ENCODE data around the gene FAM222A. TPM values are rescaled to one million over a fixed set of nuclear protein-coding genes. Genes with fewer than 3 reads are reported as not detected.

The FAM222A gene
- total RNA-seq, 2 donors from 2014 or later = 0.68 to 2.9 TPM

GRCh38 chr12:109720152-109720856 is 6.7 kb downstream of the FAM222A start:
- Histone ChIP-seq H3K4me1 (ENCODE audit: control insufficient read depth in 1 of 2, low read depth in 2 of 2) (peaks cover 10 to 26% of the 10 kb centered on the region in 2 donors), H3K4me3 (no peak overlapping the region), H3K27ac (no peak overlapping the region), H3K36me3 (no peaks in the 10 kb centered on the region), H3K27me3 (replicated peaks; ENCODE audit: insufficient read depth) (no peaks in the 10 kb centered on the region), H3K9me3 (no peaks in the 10 kb centered on the region)
- DNase-seq (ENCODE audit: low spot score) (no peak), ATAC-seq (ENCODE audit: insufficient number of reproducible peaks, low FRiP score, low read depth) (no peak)
- TF ChIP-seq, protein P1, sequence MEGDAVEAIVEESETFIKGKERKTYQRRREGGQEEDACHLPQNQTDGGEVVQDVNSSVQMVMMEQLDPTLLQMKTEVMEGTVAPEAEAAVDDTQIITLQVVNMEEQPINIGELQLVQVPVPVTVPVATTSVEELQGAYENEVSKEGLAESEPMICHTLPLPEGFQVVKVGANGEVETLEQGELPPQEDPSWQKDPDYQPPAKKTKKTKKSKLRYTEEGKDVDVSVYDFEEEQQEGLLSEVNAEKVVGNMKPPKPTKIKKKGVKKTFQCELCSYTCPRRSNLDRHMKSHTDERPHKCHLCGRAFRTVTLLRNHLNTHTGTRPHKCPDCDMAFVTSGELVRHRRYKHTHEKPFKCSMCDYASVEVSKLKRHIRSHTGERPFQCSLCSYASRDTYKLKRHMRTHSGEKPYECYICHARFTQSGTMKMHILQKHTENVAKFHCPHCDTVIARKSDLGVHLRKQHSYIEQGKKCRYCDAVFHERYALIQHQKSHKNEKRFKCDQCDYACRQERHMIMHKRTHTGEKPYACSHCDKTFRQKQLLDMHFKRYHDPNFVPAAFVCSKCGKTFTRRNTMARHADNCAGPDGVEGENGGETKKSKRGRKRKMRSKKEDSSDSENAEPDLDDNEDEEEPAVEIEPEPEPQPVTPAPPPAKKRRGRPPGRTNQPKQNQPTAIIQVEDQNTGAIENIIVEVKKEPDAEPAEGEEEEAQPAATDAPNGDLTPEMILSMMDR (IDR thresholded peaks at IDR 0.05) = no peak

DNA sequence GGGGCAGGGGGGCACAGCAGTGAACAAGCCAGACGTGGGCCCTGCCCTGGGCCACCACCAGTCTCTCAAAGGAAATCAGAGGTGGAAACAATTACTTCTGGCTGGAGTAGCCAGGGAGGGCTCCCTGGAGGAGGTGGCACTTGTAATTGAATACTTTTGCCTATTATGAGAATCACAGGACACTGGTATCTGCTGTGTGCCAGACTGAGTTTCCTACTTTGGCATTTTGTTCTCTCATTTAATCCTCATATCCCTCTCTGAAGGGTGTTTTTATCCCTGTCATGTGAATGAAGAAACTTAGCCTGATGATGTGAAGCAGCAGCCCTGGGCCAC is 7.2 kb downstream of the FAM222A start:
- Histone ChIP-seq H3K9me3 (no peaks in the 10 kb centered on the region), H3K27me3 (replicated peaks; ENCODE audit: insufficient read depth) (no peaks in the 10 kb centered on the region), H3K27ac (no peak overlapping the region), H3K36me3 (no peaks in the 10 kb centered on the region), H3K4me1 (ENCODE audit: control insufficient read depth in 1 of 2, low read depth in 2 of 2) (peaks cover 10 to 26% of the 10 kb centered on the region in 2 donors), H3K4me3 (no peak overlapping the region)
- no peak for DNase-seq (ENCODE audit: low spot score)
- no peak for ATAC-seq (ENCODE audit: insufficient number of reproducible peaks, low FRiP score, low read depth)
- TF ChIP-seq, protein P1 (IDR thresholded peaks at IDR 0.05) = no peak

- DNase-seq (ENCODE audit: low spot score) = no peak
- no peaks in the 10 kb centered on the region for H3K36me3 ChIP-seq
- peaks cover 10 to 26% of the 10 kb centered on the region in 2 donors for H3K4me1 ChIP-seq (ENCODE audit: control insufficient read depth in 1 of 2, low read depth in 2 of 2)
- TF ChIP-seq, protein P1 (IDR thresholded peaks at IDR 0.05) = no peak
- no peaks in the 10 kb centered on the region for H3K27me3 ChIP-seq (replicated peaks; ENCODE audit: insufficient read depth)
- no peak overlapping the region for H3K27ac ChIP-seq
- no peak for ATAC-seq (ENCODE audit: insufficient number of reproducible peaks, low FRiP score, low read depth)
- no peak overlapping the region for H3K4me3 ChIP-seq
- no peaks in the 10 kb centered on the region for H3K9me3 ChIP-seq
Observed at GRCh38 chr12:109721276-109721675, 7.7 kb downstream of the FAM222A start.

- no peak for ATAC-seq (ENCODE audit: insufficient number of reproducible peaks, low FRiP score, low read depth)
- H3K4me1 ChIP-seq (ENCODE audit: control insufficient read depth in 1 of 2, low read depth in 2 of 2) = peaks cover 10 to 26% of the 10 kb centered on the region in 2 donors
Observed at GRCh38 chr12:109722022-109722720, 8.5 kb downstream of the FAM222A start.

DNA sequence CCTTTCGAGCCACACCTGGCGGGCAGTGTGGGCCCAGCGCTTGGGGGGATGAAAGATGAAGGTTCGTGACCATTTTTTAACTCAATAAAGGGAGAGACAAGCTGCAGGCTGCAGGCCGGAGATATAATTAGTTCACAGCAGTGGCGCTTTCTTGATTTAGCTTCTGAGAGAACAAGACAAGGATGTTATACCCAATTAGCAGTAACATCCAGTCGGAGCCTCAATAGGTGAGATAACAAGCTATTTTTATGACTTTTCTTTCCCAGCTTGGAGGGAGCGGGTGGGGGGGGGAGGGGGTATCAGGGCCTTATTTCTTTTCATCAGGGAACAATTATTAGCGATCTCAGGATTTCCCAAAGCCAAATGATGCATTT is 9.1 kb downstream of the FAM222A start:
- Histone ChIP-seq H3K27ac (no peak overlapping the region), H3K4me1 (ENCODE audit: control insufficient read depth in 1 of 2, low read depth in 2 of 2) (peaks cover 10 to 26% of the 10 kb centered on the region in 2 donors), H3K9me3 (no peaks in the 10 kb centered on the region), H3K36me3 (no peaks in the 10 kb centered on the region), H3K27me3 (replicated peaks; ENCODE audit: insufficient read depth) (no peaks in the 10 kb centered on the region), H3K4me3 (no peak overlapping the region)
- DNase-seq (ENCODE audit: low spot score) = no peak
- TF ChIP-seq, protein P1 (IDR thresholded peaks at IDR 0.05) = no peak
- ATAC-seq (ENCODE audit: insufficient number of reproducible peaks, low FRiP score, low read depth) = no peak

More at GRCh38 chr12:109722022-109722720, 8.5 kb downstream of the FAM222A start:
- H3K9me3 ChIP-seq = no peaks in the 10 kb centered on the region
- H3K36me3 ChIP-seq = no peaks in the 10 kb centered on the region
- H3K27me3 ChIP-seq (replicated peaks; ENCODE audit: insufficient read depth) = no peaks in the 10 kb centered on the region
- no peak overlapping the region for H3K4me3 ChIP-seq
- TF ChIP-seq, protein P1 (IDR thresholded peaks at IDR 0.05) = no peak
- DNase-seq (ENCODE audit: low spot score) = no peak
- H3K27ac ChIP-seq = no peak overlapping the region

All from thoracic aorta (tissue), 2 donors.